Osteocyte (in vitro differentiated cells): ENCODE measurements around the gene LRFN2. TPM values are rescaled to one million over a fixed set of nuclear protein-coding genes. Genes with fewer than 3 reads are reported as not detected.

Experiments
- DNase-seq: peaks from one replicate; pipeline ENCODE4 v3.0.0; 2021; ENCODE audit warnings: mixed read lengths; ENCODE audit not compliant: unreplicated experiment; ENCODE audit errors: extremely low spot score
- H3K27ac Mint-ChIP-seq: one replicate; pipeline ENCODE4 v1.8.0; 2021; ENCODE audit warnings: mild to moderate bottlenecking, mixed read lengths; ENCODE audit not compliant: unreplicated experiment
- H3K27me3 Mint-ChIP-seq: one replicate; pipeline ENCODE4 v1.8.0; 2021; ENCODE audit warnings: mixed read lengths; ENCODE audit not compliant: unreplicated experiment
- H3K36me3 Mint-ChIP-seq: one replicate; pipeline ENCODE4 v1.8.0; 2021; ENCODE audit warnings: mixed read lengths; ENCODE audit not compliant: unreplicated experiment
- H3K4me1 Mint-ChIP-seq: one replicate; pipeline ENCODE4 v1.8.0; 2021; ENCODE audit warnings: mixed read lengths; ENCODE audit not compliant: unreplicated experiment
- H3K4me3 Mint-ChIP-seq: one replicate; pipeline ENCODE4 v1.8.0; 2021; ENCODE audit warnings: mild to moderate bottlenecking, moderate library complexity, mixed read lengths; ENCODE audit not compliant: unreplicated experiment
- H3K9me3 Mint-ChIP-seq: one replicate; pipeline ENCODE4 v1.8.0; 2021; ENCODE audit warnings: mixed read lengths; ENCODE audit not compliant: unreplicated experiment
- CTCF ChIP-seq: fragments of 200-600 bp; sonication (generic); IDR thresholded peaks from 2 replicates; pipeline ENCODE4 v1.5.0; 2021; ENCODE audit warnings: antibody characterized with exemption, mild to moderate bottlenecking, moderate library complexity
- total RNA-seq: library from RNA; stranded (reverse); gene quantifications from 2 replicates; pipeline ENCODE4 v1.2.1, GENCODE V29; 2021

Gene LRFN2
- total RNA-seq, 1 donor from 2014 or later, result not detected

DNA sequence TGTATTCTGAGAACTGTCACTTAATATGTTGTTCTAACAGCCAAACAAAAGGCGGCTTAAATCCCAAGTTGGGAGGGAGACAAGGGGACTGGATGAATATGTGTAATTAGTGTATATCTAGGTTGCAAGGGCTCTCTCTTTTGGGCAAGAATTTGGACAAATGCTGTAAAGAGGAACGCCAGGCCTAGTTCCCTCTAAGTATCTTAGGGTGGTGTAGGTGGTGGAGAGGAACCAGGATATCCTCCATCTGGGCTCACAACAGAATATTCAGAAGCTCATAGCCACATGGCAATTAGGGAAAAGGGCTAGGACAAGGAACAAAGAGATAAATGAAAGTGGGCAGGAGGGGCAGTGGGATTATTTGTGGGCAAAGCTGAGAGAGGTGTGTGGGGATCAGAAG lies 149.5 kb downstream of the LRFN2 start:
- DNase-seq, result no peak
- H3K9me3 Mint-ChIP-seq, result no peaks in the 10 kb centered on the region
- H3K4me1 Mint-ChIP-seq, result no peaks in the 10 kb centered on the region
- peaks cover 3% of the 10 kb centered on the region for H3K27me3 Mint-ChIP-seq
- H3K36me3 Mint-ChIP-seq, result no peaks in the 10 kb centered on the region
- H3K4me3 Mint-ChIP-seq, result no peak overlapping the region
- H3K27ac Mint-ChIP-seq, result no peak overlapping the region
- TF ChIP-seq CTCF, result no peak

DNA sequence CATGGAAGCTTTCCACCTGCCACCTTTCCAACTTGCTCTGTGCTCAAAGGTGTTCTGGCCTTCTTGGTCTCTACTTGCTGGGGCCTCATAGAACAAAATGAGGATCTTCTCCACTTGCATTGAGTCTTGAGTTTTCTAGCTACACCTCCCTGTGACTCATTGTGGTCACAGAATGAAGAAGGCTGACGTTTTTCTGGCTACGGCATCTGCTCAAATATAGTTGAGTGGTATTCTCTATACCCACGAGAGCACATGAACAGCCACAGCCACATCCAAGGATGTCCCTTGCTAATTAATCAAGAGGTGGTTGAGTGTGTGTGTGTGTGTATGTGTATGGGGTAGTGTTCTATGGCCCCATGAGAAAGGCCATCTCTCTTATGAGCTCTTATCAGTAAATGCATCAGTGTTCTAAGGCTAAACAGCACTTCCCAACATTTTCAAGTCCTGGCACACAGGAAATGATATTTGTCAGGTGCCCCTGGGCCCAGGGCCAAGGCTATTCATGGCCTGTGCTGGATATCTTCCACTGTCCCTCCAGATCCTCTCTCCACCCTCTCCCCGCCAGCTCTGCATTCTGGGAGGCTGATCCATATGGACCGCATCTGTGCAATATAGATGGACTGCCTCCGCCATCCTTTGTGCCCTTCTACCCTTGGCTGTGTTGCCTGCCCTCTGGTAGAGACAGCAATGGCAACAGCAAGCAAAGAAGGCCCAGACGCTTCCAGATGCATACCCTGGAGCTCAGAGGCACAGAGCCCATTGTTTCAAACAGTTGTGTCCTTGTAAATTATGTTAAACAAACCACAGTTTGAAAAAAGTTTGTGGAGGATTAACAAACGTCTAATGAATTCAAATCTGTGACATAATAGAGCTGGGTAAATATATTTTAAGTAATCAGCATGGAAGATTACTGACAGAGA lies 150.2 kb downstream of the LRFN2 start:
- no peak overlapping the region for H3K27ac Mint-ChIP-seq
- H3K27me3 Mint-ChIP-seq, result peaks cover 3% of the 10 kb centered on the region
- no peak for DNase-seq
- H3K4me1 Mint-ChIP-seq, result no peaks in the 10 kb centered on the region
- no peaks in the 10 kb centered on the region for H3K9me3 Mint-ChIP-seq
- TF ChIP-seq CTCF, result no peak
- no peak overlapping the region for H3K4me3 Mint-ChIP-seq
- H3K36me3 Mint-ChIP-seq, result no peaks in the 10 kb centered on the region

DNA sequence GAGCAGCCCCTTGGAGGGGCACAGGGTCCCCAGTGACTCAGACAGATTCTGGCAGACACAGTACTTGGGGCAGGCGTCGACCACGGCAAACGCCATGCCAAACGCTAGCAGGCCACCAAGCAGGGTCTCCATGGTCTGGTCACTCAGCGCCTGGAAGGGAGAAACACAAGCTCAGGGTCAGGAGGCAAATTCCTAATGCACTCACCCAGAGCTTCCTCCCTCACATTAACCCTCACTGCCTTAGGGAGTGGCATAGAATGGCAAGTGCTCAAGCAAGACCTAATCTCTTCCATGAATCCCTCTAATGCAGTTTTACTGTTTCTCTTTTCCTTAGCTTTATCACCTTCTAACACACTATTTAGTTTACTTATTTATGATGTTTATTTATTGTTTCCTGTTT lies 154.2 kb downstream of the LRFN2 start:
- Mint-ChIP-seq H3K9me3 (no peaks in the 10 kb centered on the region), H3K27ac (no peak overlapping the region), H3K27me3 (peaks cover 3% of the 10 kb centered on the region), H3K36me3 (no peaks in the 10 kb centered on the region), H3K4me3 (no peak overlapping the region), H3K4me1 (no peaks in the 10 kb centered on the region)
- no peak for TF ChIP-seq CTCF
- no peak for DNase-seq

DNA sequence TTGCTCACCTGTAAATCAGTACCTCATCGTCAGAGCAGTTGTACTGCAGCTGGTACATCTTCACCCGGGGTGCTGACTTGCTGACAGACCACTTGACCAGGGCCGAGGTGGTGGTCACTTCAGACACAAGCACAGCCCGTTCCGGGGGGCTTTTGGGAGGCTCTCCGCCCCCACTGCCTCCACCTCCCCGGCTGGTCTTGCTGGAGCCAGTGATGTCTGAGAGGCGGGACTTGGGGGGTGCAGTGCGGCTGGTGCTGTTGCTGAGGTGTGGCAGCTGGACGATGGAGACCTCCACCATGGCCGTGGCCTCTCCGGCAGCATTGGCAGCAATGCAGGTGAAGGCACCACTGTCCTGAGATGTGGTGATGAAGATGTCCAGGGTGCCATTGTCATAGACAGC lies 155.5 kb downstream of the LRFN2 start:
- DNase-seq, result no peak
- peaks cover 3% of the 10 kb centered on the region for H3K27me3 Mint-ChIP-seq
- no peak overlapping the region for H3K27ac Mint-ChIP-seq
- no peak for TF ChIP-seq CTCF
- no peaks in the 10 kb centered on the region for H3K36me3 Mint-ChIP-seq
- no peaks in the 10 kb centered on the region for H3K9me3 Mint-ChIP-seq
- no peak overlapping the region for H3K4me3 Mint-ChIP-seq
- H3K4me1 Mint-ChIP-seq, result no peaks in the 10 kb centered on the region

DNA sequence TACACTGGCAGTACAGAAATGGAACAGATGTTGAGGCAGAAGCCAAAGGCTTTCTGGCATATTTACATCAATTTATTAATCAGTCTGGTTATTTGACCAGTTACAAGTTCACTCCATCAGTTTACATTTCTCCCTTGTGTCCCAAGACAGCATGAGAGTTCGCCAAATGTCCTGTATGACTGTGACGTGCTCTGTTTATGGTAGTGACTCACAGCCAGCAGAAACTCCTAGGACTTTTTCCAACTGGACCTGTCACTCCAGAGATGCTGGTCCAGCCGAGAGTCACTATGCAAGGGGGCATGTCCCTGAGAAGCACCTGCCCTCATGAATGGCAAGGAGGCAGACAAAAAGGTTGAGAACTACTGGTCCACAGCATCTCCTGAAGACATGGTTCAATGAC lies 160.0 kb downstream of the LRFN2 start:
- no peaks in the 10 kb centered on the region for H3K4me1 Mint-ChIP-seq
- no peak for TF ChIP-seq CTCF
- H3K4me3 Mint-ChIP-seq, result no peak overlapping the region
- H3K27ac Mint-ChIP-seq, result no peak overlapping the region
- H3K36me3 Mint-ChIP-seq, result no peaks in the 10 kb centered on the region
- H3K27me3 Mint-ChIP-seq, result peaks cover 13% of the 10 kb centered on the region
- H3K9me3 Mint-ChIP-seq, result no peaks in the 10 kb centered on the region
- no peak for DNase-seq
